Measurements from ENCODE around the gene CFTR.
"Not testable (repeated sequence)": the region's sequence is repeated elsewhere in the genome, so short reads cannot be mapped to it uniquely, and the experiment has no call there.

The CFTR gene

GRCh38 chr7:117688126-117688525, 208.3 kb downstream of the CFTR start:
- DNase-seq (ENCODE audit: low spot score) = no peak

GRCh38 chr7:117689406-117689805, 209.6 kb downstream of the CFTR start:
- DNase-seq (ENCODE audit: low spot score) = no peak

GRCh38 chr7:117690147-117690546, 210.3 kb downstream of the CFTR start:
- no peak for DNase-seq (ENCODE audit: low spot score)

- no peak for DNase-seq (ENCODE audit: low spot score)
Observed at GRCh38 chr7:117692338-117692737, 212.5 kb downstream of the CFTR start.

GRCh38 chr7:117698018-117698417, 218.2 kb downstream of the CFTR start:
- no peak for DNase-seq (ENCODE audit: low spot score)

GRCh38 chr7:117704063-117704462, 224.2 kb downstream of the CFTR start:
- no peak for DNase-seq (ENCODE audit: low spot score)

- no peak for DNase-seq (ENCODE audit: low spot score)
Observed at GRCh38 chr7:117705630-117706029, 225.8 kb downstream of the CFTR start.

GRCh38 chr7:117706210-117706609, 226.4 kb downstream of the CFTR start:
- peak; percentile 64 for DNase-seq (ENCODE audit: low spot score)

GRCh38 chr7:117707080-117707479, 227.3 kb downstream of the CFTR start:
- no peak for DNase-seq (ENCODE audit: low spot score)

GRCh38 chr7:117708173-117708572, 228.3 kb downstream of the CFTR start:
- DNase-seq (ENCODE audit: low spot score) = not testable (repeated sequence)

- no peak for DNase-seq (ENCODE audit: low spot score)
Observed at GRCh38 chr7:117711556-117711955, 231.7 kb downstream of the CFTR start.

- peak; percentile 71 for DNase-seq (ENCODE audit: low spot score)
Observed at GRCh38 chr7:117715784-117716445, 236.1 kb downstream of the CFTR start.

- DNase-seq (ENCODE audit: low spot score) = no peak
Observed at GRCh38 chr7:117716707-117717299, 237.0 kb downstream of the CFTR start.

GRCh38 chr7:117717357-117717756, 237.5 kb downstream of the CFTR start:
- DNase-seq (ENCODE audit: low spot score) = no peak

All from SW480 (cell line).